OCI-LY7 (cell line): Measurements from ENCODE around the gene LILRA2.

Experiments
- CTCF ChIP-seq: fragments of 200-600 bp; sonication (generic); conservative IDR thresholded peaks from 2 replicates; pipeline ENCODE4 v1.5.1; 2014; ENCODE audit warnings: mild to moderate bottlenecking, antibody characterized with exemption, low read length, moderate library complexity, mixed read lengths
- EZH2phosphoT487 ChIP-seq: fragments of 200-600 bp; sonication (generic); IDR thresholded peaks from 2 replicates; pipeline ENCODE4 v1.6.1; 2018; ENCODE audit warnings: low read depth, borderline replicate concordance, mild to moderate bottlenecking, mixed run types, antibody characterized with exemption, low read length, moderate library complexity, mixed read lengths

- TF ChIP-seq CTCF (no peak), EZH2phosphoT487 (no peak)
Measured at GRCh38 chr19:54535601-54536000, 38.0 kb upstream of the LILRA2 start.
